Inferior parietal cortex (tissue), 1 donor: ENCODE measurements around the gene ERBB2.

Experiments used
- DNase-seq: peaks from one replicate; pipeline ENCODE4 v3.0.0-alpha.2; 2016; ENCODE audit errors: extremely low spot score

The ERBB2 gene

DNA sequence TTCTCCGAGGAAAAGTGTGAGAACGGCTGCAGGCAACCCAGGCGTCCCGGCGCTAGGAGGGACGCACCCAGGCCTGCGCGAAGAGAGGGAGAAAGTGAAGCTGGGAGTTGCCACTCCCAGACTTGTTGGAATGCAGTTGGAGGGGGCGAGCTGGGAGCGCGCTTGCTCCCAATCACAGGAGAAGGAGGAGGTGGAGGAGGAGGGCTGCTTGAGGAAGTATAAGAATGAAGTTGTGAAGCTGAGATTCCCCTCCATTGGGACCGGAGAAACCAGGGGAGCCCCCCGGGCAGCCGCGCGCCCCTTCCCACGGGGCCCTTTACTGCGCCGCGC lies at the start of gene ERBB2:
TSS of gene ERBB2 (plus strand) at position 247 of the 330 bp plus-strand sequence. CDS start 175 bp downstream, outside the sequence.
- DNase-seq: no peak

DNA sequence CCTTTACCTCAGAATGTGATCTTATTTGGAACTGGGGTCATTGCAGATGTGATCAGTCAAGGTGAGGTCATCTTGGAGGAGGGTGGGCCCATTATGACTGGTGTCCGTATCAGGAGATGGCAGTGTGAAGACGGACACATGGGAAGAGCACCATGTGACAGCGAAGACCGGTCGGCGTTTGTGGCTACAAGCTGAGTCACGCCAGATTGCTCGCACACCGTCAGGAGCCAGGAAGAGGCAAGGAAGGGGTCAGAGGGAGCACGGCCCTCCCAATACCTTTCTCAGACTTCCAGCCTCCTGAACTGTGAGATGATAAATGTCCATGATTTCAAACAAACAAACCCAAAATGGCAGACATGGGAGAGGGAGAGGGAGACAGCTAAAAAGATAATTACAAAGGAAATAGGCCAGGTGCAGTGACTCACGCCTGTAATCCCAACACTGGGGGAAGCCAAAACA lies 49.7 kb upstream of the ERBB2 start:
- no peak for DNase-seq

DNA sequence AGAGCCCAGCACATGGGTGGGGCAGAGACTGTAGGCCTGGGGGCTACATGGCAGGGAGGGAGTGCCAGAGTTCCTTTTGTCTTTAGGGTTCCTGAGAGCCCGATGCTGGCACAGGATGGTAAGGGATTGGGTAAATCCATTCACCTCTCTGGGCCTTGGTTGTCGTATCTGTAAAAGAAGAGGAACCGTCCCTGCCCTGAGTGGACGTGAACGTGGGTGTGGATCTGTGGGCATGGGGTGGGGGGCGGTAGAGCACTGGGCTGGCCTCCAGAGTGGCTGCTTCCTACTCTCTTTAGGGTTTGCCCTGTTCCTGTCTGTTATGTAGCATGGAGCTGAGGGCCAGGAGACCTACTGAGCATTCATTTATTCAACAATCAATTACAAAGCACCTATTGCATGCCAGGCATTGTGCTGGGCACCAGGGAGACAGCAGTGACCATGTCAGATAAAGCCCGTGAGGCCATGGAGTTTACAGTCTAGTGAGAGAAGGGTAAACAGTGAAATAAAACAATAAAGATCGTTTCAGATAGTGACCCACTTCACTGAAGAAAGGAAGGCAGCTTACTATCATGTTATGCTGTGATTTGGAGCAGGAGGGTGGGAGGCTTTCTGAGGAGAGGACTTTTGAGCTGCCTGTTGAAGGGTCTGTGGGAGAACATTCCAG lies 47.8 kb upstream of the ERBB2 start:
- DNase-seq: no peak

GRCh38 chr17:39652587-39653315 lies 47.1 kb upstream of the ERBB2 start:
- DNase-seq: no peak

- DNase-seq: no peak
Measured at GRCh38 chr17:39653316-39653661, 46.6 kb upstream of the ERBB2 start.

DNA sequence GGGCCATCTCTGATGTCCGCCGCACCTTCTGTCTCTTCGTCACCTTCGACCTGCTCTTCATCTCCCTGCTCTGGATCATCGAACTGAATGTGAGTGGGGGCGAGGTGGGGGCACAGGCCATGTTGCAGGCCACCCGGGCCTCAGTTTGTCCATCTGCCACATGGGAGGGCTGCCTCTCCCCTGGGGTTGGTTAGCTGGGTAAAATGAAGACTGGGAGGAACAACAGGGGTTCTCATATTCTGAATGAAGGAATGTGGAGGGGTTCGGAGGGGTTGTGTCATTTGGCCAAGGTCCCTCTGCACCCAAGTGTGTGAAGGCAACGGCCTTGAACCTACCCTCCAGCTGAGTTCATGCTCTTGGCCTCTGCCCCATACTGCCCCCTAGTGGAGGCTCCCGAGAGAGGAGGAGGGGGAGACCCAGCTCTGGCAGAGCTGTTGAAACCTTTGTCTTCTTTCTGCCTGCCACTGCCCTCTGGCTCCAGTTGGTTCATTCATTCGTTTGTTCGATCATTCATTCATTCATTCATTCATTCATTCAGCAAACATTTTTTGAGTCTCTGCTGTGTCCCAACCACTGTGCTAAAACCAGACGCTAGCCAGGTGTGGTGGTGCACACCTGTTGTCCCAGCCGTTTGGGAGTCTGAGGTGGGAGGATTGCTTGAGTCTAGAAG lies 46.1 kb upstream of the ERBB2 start:
- peak; percentile 75 for DNase-seq

DNA sequence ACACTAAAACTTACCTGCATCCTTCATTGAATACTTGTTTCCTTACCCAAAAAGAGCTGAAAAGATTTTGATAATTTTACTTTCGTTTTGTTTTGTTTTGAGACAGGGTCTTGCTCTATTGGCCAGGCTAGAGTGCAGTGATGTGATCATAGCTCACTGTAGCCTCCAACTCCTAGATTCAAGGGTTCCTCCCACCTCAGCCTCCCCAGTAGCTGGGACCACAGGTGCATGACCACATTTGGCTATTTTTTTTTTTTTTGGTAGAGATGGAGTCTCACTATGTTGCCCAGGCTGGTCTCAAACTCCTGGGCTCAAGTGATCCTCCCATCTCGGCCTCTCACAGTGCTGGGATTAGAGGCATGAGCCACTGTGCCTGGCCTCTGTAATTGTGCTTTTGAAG lies 44.8 kb upstream of the ERBB2 start:
- no peak for DNase-seq

DNA sequence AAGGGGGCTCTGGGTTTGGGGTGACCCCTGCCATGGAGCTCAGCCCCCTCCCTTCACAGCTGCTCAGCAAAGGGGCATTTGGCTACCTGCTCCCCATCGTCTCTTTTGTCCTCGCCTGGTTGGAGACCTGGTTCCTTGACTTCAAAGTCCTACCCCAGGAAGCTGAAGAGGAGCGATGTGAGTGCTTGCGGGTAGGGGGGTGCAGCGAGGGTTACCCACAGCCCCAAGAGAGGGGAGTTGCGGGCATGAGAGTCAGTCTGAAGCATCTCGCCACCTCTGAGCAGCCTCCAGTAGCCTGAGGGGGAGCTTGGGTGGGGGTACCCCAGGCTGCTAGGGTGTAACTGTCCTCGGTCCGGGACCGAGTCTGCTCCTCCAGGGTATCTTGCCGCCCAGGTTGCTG lies 41.5 kb upstream of the ERBB2 start:
- DNase-seq: no peak

DNA sequence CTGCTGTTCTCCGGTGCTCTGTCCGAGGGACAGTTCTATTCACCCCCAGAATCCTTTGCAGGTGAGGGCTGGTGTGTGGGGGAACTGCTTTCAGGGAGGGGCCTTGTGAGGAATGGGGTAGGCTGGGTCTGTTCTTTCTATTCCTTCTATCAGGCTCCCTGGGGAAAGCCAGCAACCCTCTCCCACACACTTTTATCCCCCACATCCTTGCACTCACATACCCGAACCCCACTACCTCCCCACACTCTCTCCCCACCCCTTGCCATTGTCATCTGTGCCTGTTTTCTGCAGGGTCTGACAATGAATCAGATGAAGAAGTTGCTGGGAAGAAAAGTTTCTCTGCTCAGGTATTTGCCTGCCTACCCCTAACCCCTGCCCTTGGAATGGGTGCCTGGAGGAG lies 41.1 kb upstream of the ERBB2 start:
- no peak for DNase-seq

DNA sequence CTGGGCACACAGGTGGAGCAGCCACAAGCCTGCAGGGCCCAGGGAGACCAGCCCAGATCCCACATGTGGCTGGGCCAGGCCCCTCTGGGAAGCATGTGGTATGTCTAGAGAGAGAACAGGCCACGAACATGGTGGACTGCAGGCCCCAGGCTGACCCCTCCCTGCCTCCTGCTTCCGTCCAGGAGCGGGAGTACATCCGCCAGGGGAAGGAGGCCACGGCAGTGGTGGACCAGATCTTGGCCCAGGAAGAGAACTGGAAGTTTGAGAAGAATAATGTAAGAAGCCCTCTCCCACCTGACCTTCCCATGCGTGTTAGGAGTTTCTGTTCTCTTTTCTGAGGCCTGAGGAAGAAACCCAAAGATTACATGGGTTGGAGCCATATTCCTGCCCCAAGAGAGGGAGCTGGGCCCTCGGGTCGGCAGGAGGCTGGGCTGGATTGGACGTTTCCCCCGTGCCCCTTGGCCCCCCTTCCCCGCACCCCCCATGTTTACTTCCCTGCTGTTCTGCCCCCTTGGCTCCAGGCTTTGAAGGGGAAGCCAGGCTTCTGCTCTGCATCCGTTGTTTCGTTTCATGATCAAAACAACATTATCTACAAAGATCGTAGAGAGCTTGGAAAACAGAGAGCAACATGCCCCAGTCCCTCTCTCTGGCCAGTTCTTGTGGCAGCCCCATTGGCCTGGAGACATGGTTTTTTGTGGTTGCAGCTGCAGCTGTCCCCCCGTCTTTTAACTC lies 40.4 kb upstream of the ERBB2 start:
- no peak for DNase-seq

DNA sequence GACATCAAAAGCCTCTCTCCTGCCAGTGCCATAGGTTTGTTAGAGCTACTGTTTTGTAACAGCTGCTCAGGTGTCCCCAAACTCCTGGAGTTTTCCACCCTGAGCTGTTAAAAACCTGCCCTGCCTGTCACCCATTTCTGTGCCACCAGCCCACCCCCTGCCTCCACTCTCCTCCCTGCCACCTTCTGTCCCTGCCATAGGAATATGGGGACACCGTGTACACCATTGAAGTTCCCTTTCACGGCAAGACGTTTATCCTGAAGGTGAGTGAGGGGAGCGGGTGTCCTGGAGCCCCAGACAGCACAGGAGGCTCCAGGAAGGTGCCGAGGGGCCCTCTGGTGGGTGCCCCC lies 39.9 kb upstream of the ERBB2 start:
- no peak for DNase-seq

- DNase-seq: no peak
Measured at GRCh38 chr17:39660397-39661385, 39.2 kb upstream of the ERBB2 start.

DNA sequence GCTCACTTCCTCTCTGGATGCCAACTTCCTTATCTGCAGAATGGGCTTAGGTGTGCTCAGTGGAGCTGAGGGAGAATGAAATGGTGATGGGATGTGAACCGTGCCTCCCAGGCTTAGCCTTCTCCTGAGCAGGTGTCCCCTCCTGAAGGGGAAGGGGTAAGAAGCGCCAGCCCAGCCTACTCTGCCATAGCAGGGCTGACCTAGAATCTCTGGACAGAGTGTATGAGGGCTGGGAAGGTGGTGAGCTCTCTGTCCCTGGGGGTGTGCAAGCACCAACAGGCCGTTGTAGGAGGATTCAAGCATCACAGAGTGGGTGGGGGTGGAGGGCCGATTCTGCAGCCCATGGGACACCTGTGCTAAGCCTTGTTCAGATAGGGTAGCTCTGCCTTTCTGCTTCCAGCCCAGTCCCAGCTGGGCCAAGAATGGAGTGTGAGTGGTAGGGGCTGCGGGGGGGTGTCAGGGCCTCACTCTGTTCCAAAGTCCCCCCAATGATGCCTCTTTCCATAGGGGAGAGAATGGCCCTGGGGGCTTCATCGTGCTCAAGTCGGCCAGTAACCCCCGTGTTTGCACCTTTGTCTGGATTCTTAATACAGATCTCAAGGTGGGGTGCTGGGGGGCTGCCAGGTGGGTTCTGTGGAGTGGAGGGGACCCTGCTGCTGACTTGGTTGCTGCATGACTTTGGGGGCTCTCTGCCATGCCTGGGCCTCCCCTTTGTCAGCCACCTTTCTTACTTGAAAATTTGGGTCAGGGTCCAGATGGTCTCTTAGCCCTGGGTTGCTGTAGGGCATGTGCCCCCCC lies 37.9 kb upstream of the ERBB2 start:
- DNase-seq: no peak

DNA sequence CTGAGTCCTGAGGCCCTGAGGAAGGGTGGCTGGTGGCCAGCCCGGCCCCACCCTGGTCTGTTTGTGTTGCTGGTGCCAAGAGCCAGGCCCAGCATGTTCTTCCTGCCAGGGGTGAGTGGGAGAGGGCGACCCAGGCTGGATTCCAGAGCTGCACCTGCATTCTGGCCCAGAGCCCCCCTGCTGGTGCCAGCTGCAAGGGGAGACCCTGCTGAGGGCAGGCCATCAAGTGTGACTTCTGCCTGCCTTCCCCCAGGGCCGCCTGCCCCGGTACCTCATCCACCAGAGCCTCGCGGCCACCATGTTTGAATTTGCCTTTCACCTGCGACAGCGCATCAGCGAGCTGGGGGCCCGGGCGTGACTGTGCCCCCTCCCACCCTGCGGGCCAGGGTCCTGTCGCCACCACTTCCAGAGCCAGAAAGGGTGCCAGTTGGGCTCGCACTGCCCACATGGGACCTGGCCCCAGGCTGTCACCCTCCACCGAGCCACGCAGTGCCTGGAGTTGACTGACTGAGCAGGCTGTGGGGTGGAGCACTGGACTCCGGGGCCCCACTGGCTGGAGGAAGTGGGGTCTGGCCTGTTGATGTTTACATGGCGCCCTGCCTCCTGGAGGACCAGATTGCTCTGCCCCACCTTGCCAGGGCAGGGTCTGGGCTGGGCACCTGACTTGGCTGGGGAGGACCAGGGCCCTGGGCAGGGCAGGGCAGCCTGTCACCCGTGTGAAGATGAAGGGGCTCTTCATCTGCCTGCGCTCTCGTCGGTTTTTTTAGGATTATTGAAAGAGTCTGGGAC lies 37.1 kb upstream of the ERBB2 start:
- no peak for DNase-seq

- DNase-seq: no peak
Measured at GRCh38 chr17:39663340-39663687, 36.5 kb upstream of the ERBB2 start.

- no peak for DNase-seq
Measured at GRCh38 chr17:39663688-39664580, 35.9 kb upstream of the ERBB2 start.

DNA sequence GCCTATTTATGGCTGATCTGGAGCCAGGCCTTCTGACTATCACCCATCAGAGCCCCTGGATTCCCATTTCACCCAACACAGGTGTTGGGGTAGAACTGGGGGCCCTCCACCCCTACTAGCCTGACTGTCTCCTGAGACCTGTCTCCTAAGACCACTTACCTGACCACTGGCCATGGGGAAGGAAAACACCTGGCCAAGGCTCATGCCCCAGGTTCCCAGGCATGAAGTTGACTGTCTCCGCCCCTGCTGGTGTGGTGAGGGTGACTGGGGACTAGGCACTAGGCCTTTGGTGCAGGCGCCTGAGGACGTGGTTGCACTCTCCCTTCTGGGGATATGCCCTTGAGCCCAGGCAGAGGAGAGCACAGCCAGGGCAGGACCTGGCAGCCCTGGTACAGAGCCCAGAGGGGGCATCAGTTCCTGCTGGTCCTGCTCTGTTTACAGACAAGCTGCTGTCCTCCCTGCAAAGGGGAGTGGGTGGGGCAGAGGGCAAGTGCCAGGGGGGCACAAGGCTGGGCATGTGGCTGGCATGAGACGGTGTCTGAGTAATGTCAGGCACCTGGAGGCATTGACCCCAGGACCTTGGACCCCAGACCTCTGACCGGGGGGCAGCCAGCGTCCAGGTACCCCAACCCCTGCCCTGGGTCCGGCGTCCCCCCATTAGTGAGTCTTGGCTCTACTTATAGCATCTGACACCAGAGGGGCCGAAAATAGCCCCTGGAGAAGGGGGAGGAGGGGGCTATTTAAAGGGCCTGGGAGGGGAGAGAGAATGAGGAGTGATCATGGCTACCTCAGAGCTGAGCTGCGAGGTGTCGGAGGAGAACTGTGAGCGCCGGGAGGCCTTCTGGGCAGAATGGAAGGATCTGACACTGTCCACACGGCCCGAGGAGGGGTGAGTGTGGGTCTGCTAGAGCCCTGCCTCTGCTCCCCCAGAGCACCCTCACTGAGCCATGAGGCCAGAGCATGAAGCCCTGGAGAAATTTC lies 35.0 kb upstream of the ERBB2 start, which contains the start of gene TCAP:
TSS of gene TCAP (plus strand) at position 769 of the 981 bp plus-strand sequence. CDS start at position 780, 11 bp downstream.
- no peak for DNase-seq
